OCI-M2 (cell line): ENCODE results near the gene FASTKD2.

Experiments
- DNase-seq: peaks from one replicate; lab custom pipeline; 2025; ENCODE audit not compliant: unreplicated experiment; lab: John Stamatoyannopoulos, UW

FASTKD2 gene

GRCh38 chr2:206765242-206766056 lies at the start of gene FASTKD2, which contains the start of gene MDH1B:
Gene FASTKD2, plus strand, starts transcription at chr2:206765606. Its CDS starts 1,088 bp downstream, at chr2:206766694.
Gene MDH1B, minus strand, starts transcription at chr2:206765328. Its CDS starts 57 bp downstream, at chr2:206765271.
- DNase-seq = peak; percentile 48

- no peak for DNase-seq
Observed at GRCh38 chr2:206716623-206717022, 48.8 kb upstream of the FASTKD2 start.

- no peak for DNase-seq
Observed at GRCh38 chr2:206718296-206718695, 47.1 kb upstream of the FASTKD2 start, which contains the start of gene DYTN. Gene DYTN, minus strand, starts transcription at chr2:206718396. Its CDS starts 117 bp downstream, at chr2:206718279.

DNA sequence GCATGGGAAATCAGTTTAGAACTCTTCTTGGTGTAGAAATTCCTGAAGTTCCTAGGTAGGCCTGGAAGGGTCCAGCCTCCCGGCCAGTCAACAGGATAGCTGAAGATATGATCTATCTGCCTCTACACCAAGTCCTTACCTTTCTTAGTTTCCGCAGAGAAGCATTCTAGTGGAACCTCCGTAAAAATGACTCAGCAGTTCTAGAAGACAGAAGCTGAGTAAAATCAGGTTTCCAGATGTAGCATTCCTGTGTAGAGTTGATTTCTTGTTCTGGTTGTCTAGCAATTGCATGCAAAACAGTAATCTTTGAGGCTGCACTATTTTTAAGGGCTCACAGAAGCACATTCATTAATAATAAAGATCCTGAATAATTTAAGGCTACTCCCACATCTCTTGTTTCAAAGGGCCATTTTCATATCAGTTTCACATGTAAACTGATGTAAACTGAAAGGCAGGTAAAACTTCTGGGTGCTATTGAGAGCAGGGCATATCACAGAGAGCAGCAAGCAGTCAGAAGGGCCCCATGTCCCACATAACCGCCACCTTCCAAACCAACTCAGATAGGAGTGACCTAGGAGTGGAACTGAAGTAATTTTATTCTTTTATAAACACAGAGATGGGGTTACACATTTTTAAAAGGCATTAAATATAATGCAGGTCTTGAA lies 44.0 kb upstream of the FASTKD2 start:
- DNase-seq = no peak

GRCh38 chr2:206723288-206723687 lies 42.1 kb upstream of the FASTKD2 start:
- DNase-seq = no peak

DNA sequence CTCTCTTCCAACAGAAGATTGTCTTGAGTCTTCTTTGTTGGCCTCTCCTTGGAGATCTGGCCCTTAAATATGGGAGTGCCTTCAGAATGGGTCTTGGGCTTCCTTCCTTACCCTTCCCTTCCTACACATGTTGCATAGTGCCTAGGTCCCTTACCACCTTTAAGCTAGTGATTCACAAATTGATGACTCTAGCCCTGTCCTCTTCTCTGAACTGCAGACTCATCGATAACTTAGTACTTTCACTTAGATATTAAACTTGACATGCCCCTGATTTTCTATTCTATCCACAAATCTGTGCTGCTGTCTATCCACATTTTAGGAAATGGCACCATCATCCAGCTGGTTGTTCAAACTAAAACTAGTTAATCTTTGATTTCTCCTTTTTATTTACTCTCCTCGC lies 38.1 kb upstream of the FASTKD2 start:
- DNase-seq = no peak

GRCh38 chr2:206728277-206729199 lies 36.9 kb upstream of the FASTKD2 start:
- no peak for DNase-seq

DNA sequence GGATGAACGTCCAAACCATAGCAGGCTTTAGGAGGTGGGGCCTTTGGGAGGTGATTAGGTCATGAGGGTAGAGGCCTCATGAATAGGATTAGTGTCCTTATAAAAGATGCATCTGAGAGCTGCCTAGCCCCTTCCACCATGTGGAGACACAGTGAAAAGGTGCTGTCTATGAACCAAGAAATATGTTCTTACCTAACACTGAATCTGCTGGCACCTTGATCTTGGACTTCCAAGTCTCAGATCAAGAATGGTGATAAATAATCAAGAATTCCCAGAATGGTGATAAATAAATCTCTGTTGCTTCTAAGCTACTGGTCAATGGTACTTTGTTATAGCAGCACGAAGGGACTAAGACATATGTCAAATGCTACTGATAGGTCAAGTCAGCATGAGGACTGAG lies 32.1 kb upstream of the FASTKD2 start:
- DNase-seq = no peak

DNA sequence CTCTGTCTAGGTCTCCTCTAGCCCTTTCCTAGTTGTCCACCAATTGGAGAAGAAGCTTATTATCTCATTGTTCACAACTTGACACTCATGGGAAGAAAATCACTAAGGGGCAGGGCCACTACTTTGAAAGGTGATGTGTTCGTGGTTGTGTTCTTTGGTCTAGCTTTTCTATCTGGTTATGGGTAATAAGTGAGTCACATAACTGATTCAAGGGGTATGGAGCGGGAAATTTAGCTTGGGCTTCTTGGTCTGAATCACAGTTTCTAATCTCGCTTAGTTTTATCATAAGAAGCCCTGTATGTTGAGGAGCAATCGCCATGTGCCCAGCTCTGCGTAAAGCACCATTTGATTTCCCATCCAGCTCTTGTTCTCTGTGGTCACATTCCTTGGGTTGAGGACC lies 28.5 kb upstream of the FASTKD2 start:
- no peak for DNase-seq

DNA sequence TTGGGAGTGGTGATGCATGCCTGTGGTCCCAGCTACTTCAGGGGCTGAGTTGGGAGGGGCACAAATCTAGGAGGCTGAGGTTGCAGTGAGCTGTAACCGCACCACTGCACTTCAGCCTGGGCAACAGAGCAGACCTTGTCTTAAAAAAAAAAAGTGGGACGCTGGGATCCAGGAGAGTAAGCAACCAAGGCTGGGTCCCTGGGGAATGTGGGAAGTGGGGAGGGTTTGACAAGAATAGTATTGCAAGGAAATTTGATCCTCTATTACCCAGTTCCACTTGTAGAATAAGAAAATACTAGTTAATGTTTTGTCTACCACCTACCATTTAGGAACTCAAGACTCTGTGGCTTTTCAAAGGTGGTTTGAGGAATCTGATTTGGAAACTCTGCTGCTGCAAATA lies 26.1 kb upstream of the FASTKD2 start:
- no peak for DNase-seq

DNA sequence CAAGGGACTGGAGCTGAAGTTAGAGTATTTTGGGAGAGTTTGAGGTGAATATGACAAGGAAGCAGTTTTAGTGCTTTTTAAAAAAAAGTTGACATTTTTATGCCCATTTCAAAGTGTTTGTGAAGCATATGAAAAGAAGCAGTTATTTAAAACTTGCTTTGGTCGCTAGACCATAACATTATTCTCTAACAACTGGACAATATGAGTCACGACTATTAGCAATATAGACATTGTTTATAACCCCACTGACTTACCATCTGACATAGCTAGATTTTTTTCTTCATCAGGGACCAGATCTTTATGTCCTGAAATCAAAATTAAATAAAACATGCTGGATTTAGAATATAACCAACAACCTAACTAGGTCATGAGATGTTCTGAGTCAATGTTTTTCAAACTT lies 24.6 kb upstream of the FASTKD2 start:
- no peak for DNase-seq

GRCh38 chr2:206756816-206757215 lies 8.6 kb upstream of the FASTKD2 start:
- DNase-seq = no peak

GRCh38 chr2:206764673-206765241 lies 649 bp upstream of the FASTKD2 start:
- DNase-seq = no peak

- no peak for DNase-seq
Observed at GRCh38 chr2:206766057-206766930, 888 bp downstream of the FASTKD2 start.

DNA sequence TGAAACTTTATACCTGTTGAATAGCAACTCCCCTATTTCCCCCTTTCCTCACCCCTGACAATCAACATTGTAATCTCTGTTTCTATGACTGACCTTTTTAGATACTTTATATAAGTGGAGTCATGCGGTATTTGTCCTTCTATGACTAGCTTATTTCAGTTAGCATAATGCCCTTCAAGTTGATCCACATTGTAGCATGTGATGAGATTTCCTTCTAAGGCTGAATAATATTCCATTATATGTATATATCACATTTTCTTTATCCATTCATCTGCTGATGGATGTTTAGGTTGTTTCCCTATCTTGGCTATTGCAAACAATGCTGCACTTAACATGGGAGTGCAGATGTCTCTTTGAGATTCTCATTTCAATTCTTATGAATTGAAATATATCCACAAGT lies 9.5 kb downstream of the FASTKD2 start:
- no peak for DNase-seq

- DNase-seq = no peak
Observed at GRCh38 chr2:206776432-206776831, 11.0 kb downstream of the FASTKD2 start.

DNA sequence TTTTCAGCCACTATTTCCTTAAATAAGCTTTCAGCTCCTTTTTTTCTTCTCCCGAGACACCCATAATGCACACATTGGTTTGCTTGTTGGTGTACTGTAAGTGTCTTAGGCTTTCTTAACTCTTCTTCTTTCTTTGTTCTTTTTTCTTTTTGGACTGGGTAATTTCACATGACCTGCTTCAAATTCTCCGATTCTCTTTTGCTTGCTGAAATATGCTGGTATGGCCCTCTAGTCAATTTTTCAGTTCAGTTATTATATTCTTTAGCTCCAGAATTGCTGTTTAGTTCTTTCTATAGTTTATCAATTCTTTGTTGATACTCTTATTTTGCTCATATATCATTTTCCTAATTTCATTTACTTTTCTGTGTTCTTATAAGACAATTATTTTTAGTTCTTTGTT lies 15.3 kb downstream of the FASTKD2 start:
- no peak for DNase-seq

GRCh38 chr2:206783718-206784117 lies 18.3 kb downstream of the FASTKD2 start:
- no peak for DNase-seq

DNA sequence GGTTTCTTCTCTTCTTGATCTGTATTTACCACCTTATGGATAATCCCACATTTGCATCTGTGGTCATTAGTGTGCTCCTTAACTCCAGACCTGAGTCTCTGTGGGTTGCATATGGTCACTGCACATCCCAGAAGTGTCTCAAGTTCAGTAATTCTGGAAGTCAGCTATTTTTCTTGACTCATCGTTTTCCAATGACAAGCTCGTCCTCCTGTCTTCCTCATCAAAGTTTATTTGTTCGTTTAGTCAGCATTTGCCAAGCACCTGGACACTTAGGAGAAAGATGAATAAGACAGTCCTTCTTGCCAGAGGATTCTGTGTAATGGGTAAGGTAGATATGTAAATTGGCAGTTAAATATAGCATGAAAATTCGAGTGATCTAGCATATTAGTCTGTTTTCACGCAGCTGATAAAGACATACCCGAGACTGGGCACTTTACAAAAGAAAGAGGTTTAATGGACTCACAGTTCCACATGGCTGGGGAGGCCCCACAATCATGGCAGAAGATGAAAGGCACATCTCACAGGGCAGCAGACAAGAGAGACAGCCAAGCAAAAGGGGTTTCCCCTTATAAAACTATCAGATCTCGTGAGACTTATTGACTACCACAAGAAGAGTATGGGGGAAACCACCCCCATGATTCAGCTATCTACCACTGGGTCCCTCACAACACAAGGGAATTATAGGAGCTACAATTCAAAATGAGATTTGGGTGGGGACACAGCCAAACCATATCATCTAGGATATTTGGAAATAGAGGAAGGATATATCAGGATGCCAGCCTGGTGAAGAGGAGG lies 19.4 kb downstream of the FASTKD2 start:
- DNase-seq = no peak
